ENCODE measurements around the gene FAM221B.

Gene FAM221B

DNA sequence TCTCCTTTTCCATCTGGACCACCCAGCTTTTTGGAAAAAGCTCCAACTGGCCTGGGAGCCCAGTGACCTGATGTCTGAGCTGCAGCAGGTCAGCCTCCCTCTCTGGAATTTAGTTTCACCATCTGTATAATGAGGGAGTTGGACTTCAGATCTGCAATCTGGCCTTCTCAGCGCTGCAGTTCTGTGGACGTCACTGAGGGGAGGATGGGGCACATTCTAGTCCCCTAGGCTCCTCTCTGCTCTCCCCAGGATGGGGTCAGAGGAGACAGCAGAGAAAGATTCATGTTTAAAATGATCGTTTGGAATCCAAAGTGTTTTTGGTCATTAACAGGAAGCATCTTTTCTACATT, 31.4 kb upstream of the FAM221B start:
- no peaks in the 10 kb centered on the region for H3K36me3 ChIP-seq (ENCODE audit: control insufficient read depth, low read depth, low read length)
- H3K4me3 ChIP-seq (ENCODE audit: low read length), result no peak overlapping the region
- H3K27ac ChIP-seq (ENCODE audit: low read length), result no peak overlapping the region
- no peaks in the 10 kb centered on the region for H3K4me1 ChIP-seq (ENCODE audit: control insufficient read depth, low read depth, low read length)
- no peaks in the 10 kb centered on the region for H3K9me3 ChIP-seq (ENCODE audit: control insufficient read depth, low read depth, low read length)
- no peaks in the 10 kb centered on the region for H3K27me3 ChIP-seq (ENCODE audit: control insufficient read depth, insufficient read depth, low read length)
- no peak overlapping the region for H3K9ac ChIP-seq (ENCODE audit: low read length)

DNA sequence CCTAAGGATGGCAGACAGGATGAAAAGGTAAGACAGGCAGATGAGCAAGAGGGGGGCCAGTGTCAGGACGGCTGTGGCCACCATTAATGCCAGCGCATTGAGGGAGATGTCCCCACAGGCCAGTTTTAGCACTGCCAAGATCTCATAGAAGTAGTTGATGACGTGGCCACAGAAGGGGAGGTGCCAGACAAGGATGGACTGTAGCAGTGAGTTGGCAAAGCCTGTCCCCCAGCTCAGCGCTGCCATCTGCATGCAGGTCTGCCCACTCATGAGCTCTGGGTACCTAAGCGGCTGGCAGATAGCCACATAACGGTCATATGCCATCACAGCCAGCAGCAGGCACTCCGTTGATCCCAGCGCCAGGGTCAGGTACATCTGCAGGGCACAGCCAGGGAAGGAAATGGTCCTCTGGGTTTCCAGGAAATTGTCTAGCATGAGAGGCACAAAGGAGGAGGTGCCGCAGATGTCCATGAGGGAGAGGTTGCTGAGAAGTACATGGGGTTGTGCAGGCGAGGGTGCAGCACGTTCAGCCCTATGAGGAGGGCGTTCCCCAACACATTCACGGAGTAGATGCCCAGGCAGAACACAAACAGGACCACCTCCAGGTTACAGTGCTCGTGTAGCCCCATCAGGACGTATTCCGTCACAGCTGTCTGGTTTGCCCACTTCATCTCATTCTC, 30.9 kb upstream of the FAM221B start:
- H3K27ac ChIP-seq (ENCODE audit: low read length), result no peak overlapping the region
- no peak overlapping the region for H3K9ac ChIP-seq (ENCODE audit: low read length)
- no peak overlapping the region for H3K4me3 ChIP-seq (ENCODE audit: low read length)
- no peaks in the 10 kb centered on the region for H3K9me3 ChIP-seq (ENCODE audit: control insufficient read depth, low read depth, low read length)
- H3K36me3 ChIP-seq (ENCODE audit: control insufficient read depth, low read depth, low read length), result no peaks in the 10 kb centered on the region
- H3K27me3 ChIP-seq (ENCODE audit: control insufficient read depth, insufficient read depth, low read length), result no peaks in the 10 kb centered on the region
- H3K4me1 ChIP-seq (ENCODE audit: control insufficient read depth, low read depth, low read length), result no peaks in the 10 kb centered on the region

DNA sequence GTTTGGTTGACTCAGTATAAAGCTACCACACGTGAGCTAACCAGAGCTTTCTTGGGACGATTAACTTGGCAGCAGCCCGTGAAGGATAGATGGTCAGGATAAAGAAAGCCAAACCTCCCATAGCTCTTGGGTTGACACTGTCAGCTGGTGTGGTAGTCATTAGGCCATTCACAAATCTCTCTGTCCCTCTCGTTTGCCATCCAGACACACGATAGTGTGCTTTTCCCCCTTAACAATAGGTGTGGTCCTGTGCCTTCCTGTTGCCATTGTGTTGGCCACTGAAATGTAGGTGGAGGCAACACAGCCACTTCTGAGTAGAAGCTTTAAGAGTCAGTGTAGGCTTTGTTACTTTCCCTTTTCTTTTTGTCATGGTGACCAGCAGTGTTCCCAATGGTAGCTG, 29.9 kb upstream of the FAM221B start:
- H3K9me3 ChIP-seq (ENCODE audit: control insufficient read depth, low read depth, low read length), result no peaks in the 10 kb centered on the region
- no peaks in the 10 kb centered on the region for H3K4me1 ChIP-seq (ENCODE audit: control insufficient read depth, low read depth, low read length)
- H3K36me3 ChIP-seq (ENCODE audit: control insufficient read depth, low read depth, low read length), result no peaks in the 10 kb centered on the region
- no peak overlapping the region for H3K9ac ChIP-seq (ENCODE audit: low read length)
- H3K27ac ChIP-seq (ENCODE audit: low read length), result no peak overlapping the region
- H3K4me3 ChIP-seq (ENCODE audit: low read length), result no peak overlapping the region
- no peaks in the 10 kb centered on the region for H3K27me3 ChIP-seq (ENCODE audit: control insufficient read depth, insufficient read depth, low read length)

DNA sequence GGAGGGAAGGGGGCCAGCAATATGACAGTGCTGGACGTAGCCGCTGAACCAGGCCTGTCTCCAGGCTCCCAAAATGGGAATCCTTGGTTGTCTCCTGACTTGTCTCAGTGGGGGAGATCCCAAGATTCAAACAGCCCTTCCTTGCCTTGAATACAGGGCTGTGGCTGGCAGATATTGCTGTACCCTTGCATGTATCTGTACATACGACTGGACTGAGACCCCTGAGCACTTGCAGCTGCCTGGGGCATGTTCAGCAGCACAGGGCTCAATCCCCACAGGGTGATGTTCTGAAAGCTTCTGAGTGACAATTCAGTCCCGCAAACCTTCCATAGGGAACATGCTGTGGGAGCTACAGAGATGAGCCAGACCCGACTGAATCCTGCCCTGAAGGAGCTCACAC, 28.4 kb upstream of the FAM221B start:
- Histone ChIP-seq H3K36me3 (ENCODE audit: control insufficient read depth, low read depth, low read length) (no peaks in the 10 kb centered on the region), H3K27me3 (ENCODE audit: control insufficient read depth, insufficient read depth, low read length) (no peaks in the 10 kb centered on the region), H3K9me3 (ENCODE audit: control insufficient read depth, low read depth, low read length) (no peaks in the 10 kb centered on the region), H3K9ac (ENCODE audit: low read length) (no peak overlapping the region), H3K4me1 (ENCODE audit: control insufficient read depth, low read depth, low read length) (no peaks in the 10 kb centered on the region), H3K27ac (ENCODE audit: low read length) (no peak overlapping the region), H3K4me3 (ENCODE audit: low read length) (no peak overlapping the region)

DNA sequence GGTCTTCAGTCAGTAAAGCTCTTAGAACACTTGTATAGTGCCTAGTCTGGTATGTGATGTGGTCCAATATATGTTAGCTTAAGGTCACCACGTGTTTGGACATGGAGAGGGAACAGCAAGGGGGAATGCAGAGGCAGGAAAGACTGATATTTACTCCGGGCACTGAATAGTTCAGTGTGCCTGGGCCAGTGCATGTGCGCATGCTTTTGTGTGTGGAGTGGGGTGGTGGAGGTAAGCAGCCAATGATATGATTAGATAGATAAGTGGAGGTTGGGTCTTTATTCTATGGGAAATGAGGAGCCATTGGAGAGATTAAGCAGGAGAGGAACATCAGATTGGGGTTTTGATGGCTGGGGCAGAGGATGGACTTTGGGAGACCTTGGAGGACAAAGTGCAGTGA, 27.7 kb upstream of the FAM221B start:
- H3K27ac ChIP-seq (ENCODE audit: low read length), result no peak overlapping the region
- H3K4me3 ChIP-seq (ENCODE audit: low read length), result no peak overlapping the region
- H3K36me3 ChIP-seq (ENCODE audit: control insufficient read depth, low read depth, low read length), result no peaks in the 10 kb centered on the region
- H3K27me3 ChIP-seq (ENCODE audit: control insufficient read depth, insufficient read depth, low read length), result no peaks in the 10 kb centered on the region
- no peaks in the 10 kb centered on the region for H3K9me3 ChIP-seq (ENCODE audit: control insufficient read depth, low read depth, low read length)
- no peaks in the 10 kb centered on the region for H3K4me1 ChIP-seq (ENCODE audit: control insufficient read depth, low read depth, low read length)
- no peak overlapping the region for H3K9ac ChIP-seq (ENCODE audit: low read length)

DNA sequence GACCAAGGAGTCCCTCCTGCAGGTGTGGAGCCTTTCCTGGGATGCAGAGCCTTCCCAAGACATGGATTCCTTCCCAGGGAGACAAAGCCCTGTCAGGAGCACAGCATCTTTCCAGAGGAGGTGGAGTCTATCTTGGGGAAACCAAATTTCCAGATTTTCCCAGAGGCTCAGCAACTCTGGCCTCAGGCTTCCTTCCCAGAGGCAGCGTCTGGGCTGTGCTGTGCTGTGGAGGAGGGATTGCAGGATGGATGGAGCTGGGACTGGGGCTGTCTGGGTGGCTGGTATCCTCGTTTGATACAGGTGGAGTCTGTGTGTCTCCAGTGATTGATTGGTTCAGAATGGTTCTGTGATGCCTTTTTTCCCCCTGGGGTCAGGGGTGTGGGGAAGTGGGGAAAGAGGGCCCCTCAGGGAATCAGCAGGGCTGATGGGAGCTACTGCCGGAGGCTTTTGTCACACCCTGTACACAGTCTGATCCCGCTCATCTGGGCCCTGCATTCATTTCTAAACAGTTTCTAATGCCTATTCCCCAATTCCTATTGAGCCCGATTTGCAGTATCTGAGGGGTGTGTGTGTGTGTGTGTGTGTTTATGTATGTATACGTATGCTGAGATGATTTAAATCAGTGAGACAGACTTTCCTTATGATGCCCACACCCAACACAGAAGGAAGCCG, 25.7 kb upstream of the FAM221B start:
- Histone ChIP-seq H3K27ac (ENCODE audit: low read length) (no peak overlapping the region), H3K4me1 (ENCODE audit: control insufficient read depth, low read depth, low read length) (no peaks in the 10 kb centered on the region), H3K9me3 (ENCODE audit: control insufficient read depth, low read depth, low read length) (no peaks in the 10 kb centered on the region), H3K27me3 (ENCODE audit: control insufficient read depth, insufficient read depth, low read length) (no peaks in the 10 kb centered on the region), H3K4me3 (ENCODE audit: low read length) (no peak overlapping the region), H3K36me3 (ENCODE audit: control insufficient read depth, low read depth, low read length) (no peaks in the 10 kb centered on the region), H3K9ac (ENCODE audit: low read length) (no peak overlapping the region)

DNA sequence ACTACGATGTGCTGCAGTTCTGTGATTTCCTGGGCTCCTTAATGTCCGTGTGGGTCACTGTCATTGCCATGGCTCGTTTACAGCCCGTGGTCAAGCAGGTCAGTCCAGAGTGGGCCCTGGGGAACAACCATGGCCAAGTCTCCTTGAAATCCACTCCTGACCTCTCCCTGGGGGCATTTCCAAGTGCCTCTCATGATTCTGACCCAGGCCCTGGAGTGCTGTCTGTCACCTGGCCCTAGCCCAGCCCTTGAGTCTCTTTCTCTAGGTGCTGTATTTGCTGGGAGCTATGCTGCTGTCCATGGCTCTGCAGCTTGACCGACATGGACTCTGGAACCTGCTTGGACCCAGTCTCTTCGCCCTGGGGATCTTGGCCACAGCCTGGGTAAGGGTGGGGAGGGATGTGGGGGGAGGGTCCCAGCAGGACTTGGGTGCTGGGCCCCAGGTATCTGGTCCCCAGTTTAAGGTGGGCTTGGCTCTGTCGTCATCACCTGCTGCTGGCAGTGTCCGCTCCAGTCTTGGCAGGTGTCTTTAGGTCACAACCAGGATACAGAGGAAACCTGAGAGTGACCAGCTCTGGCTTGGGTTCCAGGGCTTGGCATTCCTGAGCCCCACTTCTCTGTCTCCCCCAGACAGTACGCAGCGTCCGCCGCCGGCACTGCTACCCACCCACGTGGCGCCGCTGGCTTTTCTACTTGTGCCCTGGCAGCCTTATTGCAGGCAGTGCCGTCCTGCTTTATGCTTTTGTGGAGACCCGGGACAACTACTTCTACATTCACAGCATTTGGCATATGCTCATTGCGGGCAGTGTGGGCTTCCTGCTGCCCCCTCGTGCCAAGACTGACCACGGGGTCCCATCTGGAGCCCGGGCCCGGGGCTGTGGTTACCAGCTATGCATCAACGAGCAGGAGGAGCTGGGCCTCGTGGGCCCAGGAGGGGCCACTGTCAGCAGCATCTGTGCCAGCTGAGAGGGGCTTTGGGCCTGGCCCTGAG, 24.6 kb upstream of the FAM221B start:
- no peak overlapping the region for H3K9ac ChIP-seq (ENCODE audit: low read length)
- H3K4me3 ChIP-seq (ENCODE audit: low read length), result no peak overlapping the region
- no peaks in the 10 kb centered on the region for H3K9me3 ChIP-seq (ENCODE audit: control insufficient read depth, low read depth, low read length)
- no peaks in the 10 kb centered on the region for H3K4me1 ChIP-seq (ENCODE audit: control insufficient read depth, low read depth, low read length)
- no peaks in the 10 kb centered on the region for H3K36me3 ChIP-seq (ENCODE audit: control insufficient read depth, low read depth, low read length)
- no peak overlapping the region for H3K27ac ChIP-seq (ENCODE audit: low read length)
- no peaks in the 10 kb centered on the region for H3K27me3 ChIP-seq (ENCODE audit: control insufficient read depth, insufficient read depth, low read length)

DNA sequence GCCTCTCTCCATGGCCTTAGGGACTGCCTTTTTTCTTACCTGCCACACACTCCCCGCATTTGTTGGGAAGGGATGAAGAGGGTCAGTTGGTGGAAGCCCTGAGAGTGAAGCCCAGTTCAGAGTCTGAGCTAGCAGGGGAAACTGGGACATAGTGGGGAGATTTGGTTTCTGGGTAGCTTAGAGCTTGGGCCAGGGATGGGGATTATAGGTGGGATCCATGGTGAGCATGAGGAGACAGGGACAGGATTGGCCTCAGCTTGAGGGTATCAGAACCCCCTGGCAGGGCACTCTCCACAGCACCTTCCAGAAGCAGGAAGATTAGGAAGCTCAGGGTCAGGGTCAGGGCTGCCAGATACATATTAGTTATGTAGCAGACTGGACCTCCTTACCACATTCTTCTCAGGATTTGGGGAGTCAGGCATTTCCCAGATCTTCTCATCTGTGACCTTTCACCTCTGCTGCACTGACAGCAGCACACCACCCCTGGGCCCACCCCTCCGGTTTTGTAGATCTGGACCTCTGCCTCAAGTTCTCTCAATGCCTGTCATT, 23.8 kb upstream of the FAM221B start:
- no peak overlapping the region for H3K9ac ChIP-seq (ENCODE audit: low read length)
- peaks cover 3% of the 10 kb centered on the region for H3K27me3 ChIP-seq (ENCODE audit: control insufficient read depth, insufficient read depth, low read length)
- no peak overlapping the region for H3K4me3 ChIP-seq (ENCODE audit: low read length)
- no peaks in the 10 kb centered on the region for H3K4me1 ChIP-seq (ENCODE audit: control insufficient read depth, low read depth, low read length)
- no peak overlapping the region for H3K27ac ChIP-seq (ENCODE audit: low read length)
- no peaks in the 10 kb centered on the region for H3K9me3 ChIP-seq (ENCODE audit: control insufficient read depth, low read depth, low read length)
- H3K36me3 ChIP-seq (ENCODE audit: control insufficient read depth, low read depth, low read length), result no peaks in the 10 kb centered on the region

DNA sequence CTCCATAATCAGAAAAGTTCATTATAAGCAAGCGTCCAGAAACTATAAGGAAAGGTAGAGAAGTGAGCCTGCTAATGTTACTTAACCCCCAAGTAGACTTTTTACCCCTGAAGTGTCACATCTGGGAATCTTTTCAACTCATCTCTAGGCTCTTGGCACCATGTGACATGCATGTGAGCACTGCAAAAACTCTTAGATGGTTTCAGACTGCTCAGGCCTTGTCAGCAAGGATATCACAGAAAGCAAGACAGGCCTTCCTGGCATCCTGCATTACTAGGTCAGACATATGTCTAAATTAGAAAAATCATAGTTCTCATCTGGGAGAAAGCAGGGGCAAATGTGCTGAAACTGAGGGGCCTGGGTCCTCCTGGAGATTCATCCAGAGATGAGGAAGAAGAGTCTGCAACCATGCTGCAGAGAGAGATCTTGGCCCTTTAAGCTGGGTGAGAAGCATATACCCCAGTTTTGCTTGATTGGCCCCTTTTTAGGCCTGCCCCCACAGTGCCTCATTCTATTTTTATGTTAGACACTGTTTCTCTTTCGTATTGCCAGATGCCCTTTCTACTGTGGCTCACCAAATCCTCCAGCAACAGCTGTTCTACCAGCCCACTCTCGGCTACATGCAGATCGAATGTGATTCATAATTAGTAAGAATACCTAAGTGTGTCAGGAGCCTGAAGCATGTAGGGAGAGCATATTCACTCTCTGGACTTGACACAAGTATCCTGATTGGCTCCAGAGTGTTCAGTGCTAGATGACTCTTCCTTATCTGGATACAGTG, 19.4 kb upstream of the FAM221B start:
- peaks cover 26% of the 10 kb centered on the region for H3K27me3 ChIP-seq (ENCODE audit: control insufficient read depth, insufficient read depth, low read length)
- H3K9ac ChIP-seq (ENCODE audit: low read length), result no peak overlapping the region
- no peaks in the 10 kb centered on the region for H3K36me3 ChIP-seq (ENCODE audit: control insufficient read depth, low read depth, low read length)
- H3K4me3 ChIP-seq (ENCODE audit: low read length), result no peak overlapping the region
- H3K4me1 ChIP-seq (ENCODE audit: control insufficient read depth, low read depth, low read length), result peaks cover 19% of the 10 kb centered on the region
- H3K27ac ChIP-seq (ENCODE audit: low read length), result no peak overlapping the region
- no peaks in the 10 kb centered on the region for H3K9me3 ChIP-seq (ENCODE audit: control insufficient read depth, low read depth, low read length)

DNA sequence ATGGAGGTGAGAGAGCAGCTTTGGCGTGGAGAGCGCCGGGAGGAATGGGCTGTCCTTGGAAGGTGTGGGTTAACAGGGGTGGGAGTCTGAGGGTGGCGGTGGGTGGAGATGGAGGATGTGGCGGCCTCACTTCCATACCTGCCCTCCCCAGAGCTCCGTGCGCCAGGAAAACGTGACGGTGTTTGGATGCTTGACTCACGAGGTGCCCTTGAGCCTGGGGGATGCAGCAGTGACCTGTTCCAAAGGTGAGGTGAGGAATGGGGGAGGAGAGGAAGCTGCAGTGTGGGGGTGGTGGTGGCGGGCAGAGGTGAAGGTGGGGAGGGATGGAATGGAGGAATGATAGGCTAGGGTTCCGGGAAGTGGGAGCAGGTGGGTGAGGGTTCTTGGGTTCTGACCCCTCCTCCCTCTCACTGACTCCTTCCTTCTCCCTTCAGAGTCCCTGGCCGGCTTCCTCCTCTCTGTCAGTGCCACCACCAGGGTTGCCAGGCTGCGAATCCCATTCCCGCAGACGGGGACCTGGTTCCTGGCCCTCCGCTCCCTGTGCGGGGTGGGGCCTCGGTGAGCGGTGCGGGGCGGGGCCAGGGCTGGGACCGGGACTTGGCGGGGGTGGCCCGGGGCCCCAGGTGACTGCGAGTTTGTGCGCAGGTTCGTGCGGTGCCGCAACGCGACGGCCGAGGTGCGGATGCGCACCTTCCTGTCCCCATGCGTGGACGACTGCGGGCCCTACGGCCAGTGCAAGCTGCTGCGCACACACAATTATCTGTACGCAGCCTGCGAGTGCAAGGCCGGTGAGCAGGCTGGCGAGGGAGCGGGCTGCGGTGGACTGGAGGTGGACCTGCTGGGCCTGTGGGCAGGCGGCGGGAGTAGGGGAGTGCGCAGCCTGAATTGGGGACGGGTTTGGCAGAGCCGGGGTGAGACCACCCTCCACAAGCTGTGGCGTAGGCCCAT, 17.6 kb upstream of the FAM221B start:
- peak overlapping the region; percentile 60 for H3K4me3 ChIP-seq (ENCODE audit: low read length)
- H3K36me3 ChIP-seq (ENCODE audit: control insufficient read depth, low read depth, low read length), result no peaks in the 10 kb centered on the region
- H3K9me3 ChIP-seq (ENCODE audit: control insufficient read depth, low read depth, low read length), result no peaks in the 10 kb centered on the region
- H3K27me3 ChIP-seq (ENCODE audit: control insufficient read depth, insufficient read depth, low read length), result peaks cover 26% of the 10 kb centered on the region
- H3K27ac ChIP-seq (ENCODE audit: low read length), result no peak overlapping the region
- H3K9ac ChIP-seq (ENCODE audit: low read length), result no peak overlapping the region
- peaks cover 19% of the 10 kb centered on the region for H3K4me1 ChIP-seq (ENCODE audit: control insufficient read depth, low read depth, low read length)
